Effector memory CD8-positive, alpha-beta T cell (primary cell): Measurements from ENCODE around the gene C1QTNF9.
"Not testable (repeated sequence)": the region's sequence is repeated elsewhere in the genome, so short reads cannot be mapped to it uniquely, and the experiment has no call there.

Experiments used
- ATAC-seq: fragments of 150-1000 bp; cut with Tn5 transposase; replicated peaks from 2 replicates; pipeline ENCODE4 v1.10.0; 2021; ENCODE audit warnings: mild to moderate bottlenecking, moderate library complexity
- DNase-seq, 3 experiments: peaks; one replicate each; pipeline ENCODE4 v3.0.0; 2021
- H3K27ac Mint-ChIP-seq, 2 donors: one replicate each; pipeline ENCODE4 v1.8.0; 2022; ENCODE audit warnings: mild to moderate bottlenecking in 2 of 2, mixed read lengths in 2 of 2, moderate library complexity in 2 of 2
- H3K27me3 Mint-ChIP-seq, 2 donors: one replicate each; pipeline ENCODE4 v1.8.0; 2022; ENCODE audit warnings: mixed read lengths in 2 of 2
- H3K36me3 Mint-ChIP-seq: one replicate; pipeline ENCODE4 v1.8.0; 2022; ENCODE audit warnings: mild to moderate bottlenecking, moderate library complexity, mixed read lengths; ENCODE audit not compliant: insufficient read depth
- H3K4me1 Mint-ChIP-seq, 2 donors: one replicate each; pipeline ENCODE4 v1.8.0; 2022; ENCODE audit warnings: low read depth in 2 of 2, mixed read lengths in 2 of 2
- H3K4me3 Mint-ChIP-seq, 2 donors: one replicate each; pipeline ENCODE4 v1.8.0; 2022; ENCODE audit warnings: mild to moderate bottlenecking in 2 of 2, mixed read lengths in 2 of 2, moderate library complexity in 2 of 2
- H3K9me3 Mint-ChIP-seq, 2 donors: one replicate each; pipeline ENCODE4 v1.8.0; 2022; ENCODE audit warnings: mixed read lengths in 2 of 2

Gene C1QTNF9

DNA sequence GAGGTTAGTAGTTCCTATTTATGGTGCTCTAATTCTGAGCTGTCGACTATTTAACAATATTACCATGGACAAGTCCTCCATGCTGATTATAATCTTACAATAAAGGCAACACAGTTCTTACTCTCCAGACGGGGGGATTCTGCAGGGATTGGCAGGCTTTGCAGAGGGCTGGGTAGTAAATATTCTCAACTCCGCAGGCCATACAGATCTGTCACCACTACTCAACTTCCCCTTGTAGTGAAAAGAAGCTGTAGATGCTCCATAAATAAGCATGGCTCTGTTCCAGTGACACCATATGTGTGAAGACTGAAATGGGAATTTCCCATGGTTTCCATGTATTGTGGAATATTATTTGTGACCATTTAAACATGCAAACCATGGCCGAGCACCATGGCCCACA, 9.5 kb downstream of the C1QTNF9 start:
- H3K4me3 Mint-ChIP-seq, DNase-seq, ATAC-seq, H3K4me1 Mint-ChIP-seq, H3K27ac Mint-ChIP-seq, H3K9me3 Mint-ChIP-seq, H3K36me3 Mint-ChIP-seq: not testable (repeated sequence)
- peaks cover 15 to 21% of the 10 kb centered on the region in 2 donors for H3K27me3 Mint-ChIP-seq

DNA sequence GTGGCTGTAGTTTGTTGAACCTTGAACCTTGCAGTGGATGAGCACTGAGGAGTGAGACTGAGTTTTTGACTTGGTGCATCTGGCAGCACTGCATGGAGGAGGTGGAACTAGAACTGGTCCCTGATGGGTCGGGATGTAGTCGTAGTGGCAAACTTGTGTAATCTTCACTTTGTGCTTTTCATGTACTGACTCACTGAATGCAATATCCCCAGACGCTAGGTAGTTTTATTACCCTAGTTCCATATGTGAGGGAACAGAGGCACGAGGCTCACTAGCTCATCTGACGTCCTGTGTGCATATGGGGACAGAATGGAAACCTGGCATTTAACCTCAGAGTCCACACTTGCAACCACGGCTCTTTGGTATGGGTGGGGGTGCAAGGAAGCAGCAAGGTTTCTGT, 10.3 kb downstream of the C1QTNF9 start:
- not testable (repeated sequence) for H3K27ac Mint-ChIP-seq, H3K36me3 Mint-ChIP-seq, DNase-seq, H3K4me1 Mint-ChIP-seq, H3K9me3 Mint-ChIP-seq, ATAC-seq, H3K4me3 Mint-ChIP-seq
- H3K27me3 Mint-ChIP-seq: peaks cover 18 to 26% of the 10 kb centered on the region in 2 donors

DNA sequence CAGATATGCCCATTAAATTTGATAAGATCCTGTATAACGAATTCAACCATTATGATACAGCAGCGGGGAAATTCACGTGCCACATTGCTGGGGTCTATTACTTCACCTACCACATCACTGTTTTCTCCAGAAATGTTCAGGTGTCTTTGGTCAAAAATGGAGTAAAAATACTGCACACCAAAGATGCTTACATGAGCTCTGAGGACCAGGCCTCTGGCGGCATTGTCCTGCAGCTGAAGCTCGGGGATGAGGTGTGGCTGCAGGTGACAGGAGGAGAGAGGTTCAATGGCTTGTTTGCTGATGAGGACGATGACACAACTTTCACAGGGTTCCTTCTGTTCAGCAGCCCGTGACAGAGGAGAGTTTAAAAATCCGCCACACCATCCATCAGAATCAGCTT, 12.0 kb downstream of the C1QTNF9 start:
- H3K4me1 Mint-ChIP-seq, ATAC-seq, H3K27ac Mint-ChIP-seq, H3K36me3 Mint-ChIP-seq, H3K9me3 Mint-ChIP-seq, H3K4me3 Mint-ChIP-seq, DNase-seq: not testable (repeated sequence)
- peaks cover 22 to 34% of the 10 kb centered on the region in 2 donors for H3K27me3 Mint-ChIP-seq

DNA sequence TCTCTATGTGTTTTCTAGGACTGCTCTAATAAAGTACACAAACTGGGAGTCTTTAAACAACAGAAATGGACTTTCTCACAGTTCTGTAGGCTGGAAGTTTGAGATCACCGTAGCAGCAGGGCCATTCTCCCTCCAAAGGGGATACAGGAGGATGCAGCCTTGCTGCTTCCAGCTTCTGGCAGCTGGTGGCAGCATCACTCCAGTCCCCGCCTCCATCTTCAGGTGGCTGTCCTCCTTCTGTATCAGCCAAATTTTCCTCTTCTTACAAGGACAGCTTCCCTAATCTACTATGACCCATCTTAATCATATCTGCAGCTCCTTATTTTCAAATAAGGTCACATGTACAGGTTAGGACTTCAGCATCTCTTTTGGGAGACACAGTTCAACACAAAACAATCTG, 13.1 kb downstream of the C1QTNF9 start:
- not testable (repeated sequence) for H3K4me1 Mint-ChIP-seq, H3K4me3 Mint-ChIP-seq, H3K9me3 Mint-ChIP-seq, DNase-seq, ATAC-seq, H3K36me3 Mint-ChIP-seq, H3K27ac Mint-ChIP-seq
- peaks cover 28 to 43% of the 10 kb centered on the region in 2 donors for H3K27me3 Mint-ChIP-seq

DNA sequence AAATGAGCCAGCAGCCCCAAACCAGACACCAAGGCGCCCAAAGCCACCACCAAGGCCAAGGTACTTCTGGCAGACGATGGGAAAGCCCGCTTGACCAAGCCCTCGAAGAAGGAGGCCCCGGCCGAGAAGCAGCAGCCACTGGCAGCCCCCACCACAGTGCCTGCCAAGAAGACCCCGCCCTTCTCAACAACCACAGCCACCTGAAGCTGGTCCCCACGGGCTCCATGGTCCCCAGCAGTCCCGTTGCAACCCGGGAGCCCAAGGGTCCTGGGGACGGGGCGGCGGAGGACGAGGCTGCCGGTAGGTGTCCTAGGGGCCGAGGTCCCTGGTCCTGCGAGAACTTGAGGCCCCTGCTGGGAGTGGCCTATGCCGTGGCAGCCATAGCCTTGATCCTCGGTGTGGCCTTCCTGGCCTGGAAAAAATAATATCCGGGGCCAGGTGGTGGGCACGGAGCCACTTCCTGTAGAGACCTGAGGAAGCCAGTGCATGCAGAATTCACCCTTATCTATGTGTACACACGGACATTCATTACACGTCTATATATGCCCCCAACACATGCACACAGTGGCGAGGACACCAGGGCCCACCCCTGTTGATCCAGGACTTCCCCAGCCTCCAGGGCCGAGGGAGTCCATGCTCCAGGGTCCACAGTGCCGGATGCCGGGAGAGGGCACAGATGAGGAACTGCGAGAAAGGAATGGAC, 13.8 kb downstream of the C1QTNF9 start:
- Mint-ChIP-seq H3K4me1 (no peaks in the 10 kb centered on the region), H3K9me3 (no peaks in the 10 kb centered on the region), H3K27ac (no peak overlapping the region), H3K4me3 (no peak overlapping the region), H3K36me3 (no peaks in the 10 kb centered on the region), H3K27me3 (peaks cover 28 to 50% of the 10 kb centered on the region in 2 donors)
- ATAC-seq: no peak
- no peak for DNase-seq

DNA sequence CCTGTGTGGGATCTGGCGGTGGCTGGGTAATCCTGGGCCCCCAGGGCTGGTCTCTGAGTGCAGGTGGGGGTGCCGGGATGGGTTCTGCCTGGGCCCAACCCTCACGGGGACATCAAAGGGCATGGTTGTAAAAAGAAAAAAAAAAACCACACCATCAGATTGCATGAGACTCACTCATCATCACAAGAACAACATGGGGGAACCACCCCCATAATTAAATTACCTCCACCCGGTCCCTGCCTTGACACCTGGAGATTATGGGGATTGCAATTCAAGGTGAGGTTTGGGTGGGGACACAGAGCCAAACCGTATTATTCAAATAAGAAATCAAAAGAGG, 14.3 kb downstream of the C1QTNF9 start:
- DNase-seq (no peak), ATAC-seq (no peak)
- Mint-ChIP-seq H3K9me3 (no peaks in the 10 kb centered on the region), H3K4me3 (no peak overlapping the region), H3K27me3 (peaks cover 33 to 55% of the 10 kb centered on the region in 2 donors), H3K27ac (no peak overlapping the region), H3K36me3 (no peaks in the 10 kb centered on the region), H3K4me1 (no peaks in the 10 kb centered on the region)

DNA sequence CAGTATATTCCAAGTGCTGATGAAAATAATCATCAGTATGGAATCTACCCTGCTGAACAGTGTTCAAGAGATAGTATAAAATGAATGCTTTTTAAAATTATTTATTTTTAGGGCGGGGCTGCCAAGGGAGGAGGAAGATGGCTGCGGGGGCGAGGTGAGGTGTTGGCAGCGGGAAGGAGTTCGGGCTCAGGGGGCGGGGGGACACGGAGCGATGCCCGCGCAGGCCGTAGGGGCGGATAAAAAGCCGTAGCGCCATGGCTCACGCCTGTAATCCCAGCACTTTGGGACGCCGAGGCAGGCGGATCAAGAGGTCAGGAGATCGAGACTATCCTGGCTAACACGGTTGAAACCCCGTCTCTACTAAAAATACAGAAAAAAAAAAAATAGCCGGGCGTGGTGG, 18.2 kb downstream of the C1QTNF9 start:
- not testable (repeated sequence) for H3K4me3 Mint-ChIP-seq, H3K9me3 Mint-ChIP-seq, H3K27ac Mint-ChIP-seq, H3K4me1 Mint-ChIP-seq, DNase-seq, ATAC-seq, H3K36me3 Mint-ChIP-seq
- H3K27me3 Mint-ChIP-seq: peaks cover 37 to 60% of the 10 kb centered on the region in 2 donors

DNA sequence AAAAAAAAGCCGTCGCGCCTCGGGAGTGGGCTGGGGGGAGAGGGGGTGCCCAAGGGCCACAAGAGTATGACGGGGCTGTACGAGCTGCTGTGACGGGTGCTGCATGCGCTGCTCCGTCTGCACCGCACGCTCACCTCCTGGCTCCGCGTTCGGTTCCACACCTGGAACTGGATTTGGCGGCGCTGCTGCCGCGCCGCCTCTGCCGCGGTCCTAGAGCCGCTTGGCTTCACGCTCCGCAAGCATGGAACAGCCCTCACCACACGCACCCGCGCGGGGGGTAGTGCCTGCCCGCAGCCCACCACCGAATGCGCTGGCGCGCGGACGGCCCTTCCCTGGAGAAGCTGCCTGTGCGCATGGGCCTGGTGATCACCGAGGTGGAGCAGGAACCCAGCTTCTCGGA, 18.8 kb downstream of the C1QTNF9 start:
- ATAC-seq: no peak
- Mint-ChIP-seq H3K9me3 (no peaks in the 10 kb centered on the region), H3K36me3 (no peaks in the 10 kb centered on the region), H3K4me3 (no peak overlapping the region), H3K27ac (no peak overlapping the region), H3K27me3 (peaks cover 38 to 60% of the 10 kb centered on the region in 2 donors), H3K4me1 (no peaks in the 10 kb centered on the region)
- DNase-seq: no peak

DNA sequence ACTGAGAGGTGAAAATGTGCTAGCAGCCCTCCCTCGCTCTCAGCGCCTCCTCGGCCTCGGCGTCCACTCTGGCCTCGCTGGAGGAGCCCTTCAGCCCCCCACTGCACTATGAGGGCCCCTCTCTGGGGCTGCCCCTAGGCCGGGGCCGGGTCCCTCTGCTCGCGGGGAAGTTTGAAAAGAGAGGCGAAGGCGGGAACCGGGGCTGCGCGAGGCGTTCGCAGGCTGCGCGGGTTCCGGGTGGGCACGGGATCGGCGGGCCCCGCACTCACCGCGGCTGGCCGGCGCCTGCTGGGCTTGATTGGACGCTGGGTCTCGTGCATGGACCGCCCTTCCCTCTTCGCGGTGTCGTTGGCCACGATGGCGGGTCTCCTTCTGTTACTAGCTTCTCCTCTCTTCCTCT, 29.3 kb downstream of the C1QTNF9 start:
- ATAC-seq (no peak), DNase-seq (no peak)
- no peaks in the 10 kb centered on the region for H3K36me3 Mint-ChIP-seq
- H3K4me3 Mint-ChIP-seq: no peak overlapping the region
- no peaks in the 10 kb centered on the region for H3K9me3 Mint-ChIP-seq
- H3K27ac Mint-ChIP-seq: no peak overlapping the region
- H3K27me3 Mint-ChIP-seq: peaks cover 17 to 35% of the 10 kb centered on the region in 2 donors
- peaks cover 0 to 2% of the 10 kb centered on the region in 2 donors for H3K4me1 Mint-ChIP-seq

DNA sequence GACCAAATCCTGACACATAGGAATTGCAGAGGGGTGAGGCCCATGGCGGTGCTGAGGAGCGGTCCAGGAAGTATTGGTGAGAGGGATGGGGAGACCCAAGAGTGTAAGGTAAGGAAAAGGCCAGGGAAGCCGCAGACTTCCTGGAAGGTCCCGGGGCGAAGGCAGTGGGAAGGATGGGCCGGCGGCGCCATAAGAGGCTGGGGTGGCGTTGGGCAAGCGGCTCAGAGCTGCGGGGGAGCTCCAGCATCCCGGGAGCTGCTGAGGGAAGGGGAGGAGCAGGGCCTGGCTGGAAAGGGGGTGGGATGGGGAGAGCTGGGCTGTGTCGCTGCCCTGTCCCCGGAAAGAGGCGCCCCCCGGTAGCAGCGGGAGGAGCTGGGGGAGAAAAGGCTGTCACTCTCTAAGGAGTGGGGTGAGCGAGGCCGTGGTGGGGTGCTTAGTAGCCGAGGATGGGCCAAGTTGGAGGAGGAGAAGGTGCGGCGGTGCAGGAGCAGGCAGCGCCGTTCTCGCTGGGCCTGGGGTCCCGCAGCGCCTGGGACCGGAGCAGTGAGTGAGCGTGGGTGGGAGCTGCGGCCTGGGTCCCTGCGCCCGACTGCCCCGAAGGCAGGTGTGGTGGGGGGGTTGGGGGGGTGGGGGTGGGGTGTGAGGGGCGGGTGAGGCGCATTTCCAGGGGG, 30.7 kb downstream of the C1QTNF9 start:
- no peak for DNase-seq
- Mint-ChIP-seq H3K4me3 (no peak overlapping the region), H3K9me3 (no peaks in the 10 kb centered on the region), H3K27ac (no peak overlapping the region), H3K36me3 (no peaks in the 10 kb centered on the region), H3K4me1 (peaks cover 0 to 2% of the 10 kb centered on the region in 2 donors), H3K27me3 (peaks cover 13 to 21% of the 10 kb centered on the region in 2 donors)
- no peak for ATAC-seq

DNA sequence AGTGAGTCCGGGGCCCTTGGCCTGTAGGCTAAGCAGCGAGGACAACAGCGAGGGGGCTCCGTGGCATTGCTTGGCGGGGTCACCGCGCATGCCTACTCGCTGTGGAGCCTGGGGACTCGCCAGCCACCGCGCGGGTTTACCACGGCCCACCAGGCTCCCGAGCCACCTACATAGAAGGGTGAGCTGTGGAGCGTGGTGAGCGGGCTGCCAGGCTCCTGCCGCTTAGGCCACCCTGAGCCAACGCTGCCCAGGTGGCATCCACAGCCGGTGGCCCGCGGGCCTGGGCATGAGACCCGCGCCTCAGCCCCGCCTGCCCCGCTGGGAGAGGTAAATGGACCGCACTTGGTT, 31.2 kb downstream of the C1QTNF9 start:
- H3K9me3 Mint-ChIP-seq: no peaks in the 10 kb centered on the region
- no peak overlapping the region for H3K27ac Mint-ChIP-seq
- H3K27me3 Mint-ChIP-seq: peaks cover 14 to 16% of the 10 kb centered on the region in 2 donors
- ATAC-seq: no peak
- DNase-seq: no peak
- no peak overlapping the region for H3K4me3 Mint-ChIP-seq
- peaks cover 0 to 2% of the 10 kb centered on the region in 2 donors for H3K4me1 Mint-ChIP-seq
- no peaks in the 10 kb centered on the region for H3K36me3 Mint-ChIP-seq

DNA sequence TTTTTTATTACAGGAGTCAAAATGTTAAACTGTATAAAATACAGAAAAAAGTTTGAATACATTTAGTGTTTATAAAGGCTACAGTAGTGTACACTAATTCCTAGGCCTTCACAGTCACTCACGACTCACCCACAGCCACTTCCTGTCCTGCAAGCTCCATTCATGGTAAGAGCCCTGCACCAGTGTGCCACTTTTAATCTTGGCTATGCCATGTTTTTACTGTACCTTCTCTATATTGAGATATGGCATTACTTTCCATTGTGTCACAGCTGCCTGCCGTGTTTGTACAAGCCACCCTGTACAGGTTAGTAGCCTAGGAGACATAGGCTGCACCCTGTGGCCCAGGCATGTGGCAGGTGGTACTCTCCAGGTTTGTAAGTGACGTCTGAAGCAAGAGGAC, 32.1 kb downstream of the C1QTNF9 start:
- Mint-ChIP-seq H3K4me3 (no peak overlapping the region), H3K27ac (no peak overlapping the region), H3K27me3 (peaks cover 10 to 14% of the 10 kb centered on the region in 2 donors), H3K4me1 (peaks cover 0 to 2% of the 10 kb centered on the region in 2 donors), H3K9me3 (no peaks in the 10 kb centered on the region), H3K36me3 (no peaks in the 10 kb centered on the region)
- no peak for DNase-seq
- ATAC-seq: no peak

DNA sequence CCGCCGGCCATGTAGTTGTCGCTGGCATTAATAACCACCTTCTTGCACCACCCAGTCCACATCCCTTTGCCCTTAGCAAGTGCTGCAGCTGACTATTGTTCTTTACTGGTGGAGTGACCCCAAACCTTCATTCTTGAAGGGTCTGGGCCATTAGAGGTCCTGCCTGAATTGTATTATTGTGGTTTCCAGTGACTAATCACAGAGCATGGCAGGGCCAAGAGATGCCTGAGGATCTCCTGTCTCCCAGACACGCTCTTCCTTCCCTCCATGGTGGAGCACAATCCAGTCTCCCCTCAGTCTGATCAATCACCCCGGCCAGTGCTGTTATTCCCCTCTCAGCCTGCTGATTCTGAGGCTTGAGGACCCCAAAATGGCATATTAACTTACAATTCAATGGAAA, 39.0 kb downstream of the C1QTNF9 start:
- no peak for ATAC-seq
- H3K36me3 Mint-ChIP-seq: no peaks in the 10 kb centered on the region

DNA sequence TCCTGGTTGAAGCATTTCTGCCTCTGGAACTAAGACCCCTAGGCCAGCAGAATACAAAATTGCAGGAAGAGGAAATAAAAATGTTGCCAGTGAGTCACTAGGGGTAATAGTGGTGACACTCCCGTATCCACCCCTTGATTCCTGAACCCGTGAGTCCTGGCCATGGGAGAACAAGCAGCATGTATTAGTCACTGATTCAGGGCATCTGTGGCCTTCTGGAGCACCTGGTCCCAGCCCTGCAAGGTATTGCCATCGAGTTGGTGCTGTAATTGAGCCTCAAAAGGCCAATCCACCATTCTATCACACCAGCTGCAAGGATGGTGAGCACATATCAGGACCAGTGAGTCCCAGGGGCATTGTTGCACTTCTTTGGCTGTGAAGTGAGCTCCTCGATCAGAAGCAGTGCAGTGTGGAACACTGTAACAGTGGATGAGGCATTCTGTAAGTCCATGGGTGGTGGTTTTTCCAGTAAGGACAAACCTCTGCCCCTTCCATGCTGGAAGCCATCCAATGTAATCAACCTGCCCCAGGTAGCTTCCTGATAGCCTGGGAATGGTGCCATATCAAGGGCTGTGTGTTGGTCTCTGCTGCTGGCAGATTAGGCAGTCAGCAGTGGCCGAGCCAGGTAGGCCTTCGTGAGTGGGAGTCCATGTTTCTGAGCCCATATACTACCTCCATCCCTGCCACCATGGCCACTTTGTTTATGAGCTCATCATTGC, 39.6 kb downstream of the C1QTNF9 start:
- Mint-ChIP-seq H3K4me3 (no peak overlapping the region), H3K4me1 (no peaks in the 10 kb centered on the region), H3K9me3 (no peaks in the 10 kb centered on the region), H3K27ac (no peak overlapping the region), H3K27me3 (peaks cover 0 to 7% of the 10 kb centered on the region in 2 donors), H3K36me3 (no peaks in the 10 kb centered on the region)
- DNase-seq (no peak), ATAC-seq (no peak)

More for the DNA sequence above, 39.0 kb downstream of the C1QTNF9 start:
- no peak for DNase-seq
- no peak overlapping the region for H3K4me3 Mint-ChIP-seq
- no peak overlapping the region for H3K27ac Mint-ChIP-seq
- no peaks in the 10 kb centered on the region for H3K4me1 Mint-ChIP-seq
- no peaks in the 10 kb centered on the region for H3K9me3 Mint-ChIP-seq
- peaks cover 0 to 7% of the 10 kb centered on the region in 2 donors for H3K27me3 Mint-ChIP-seq
